AG08395 (cell line): ENCODE results near the gene MBLAC1.
"Not testable (repeated sequence)": the region's sequence is repeated elsewhere in the genome, so short reads cannot be mapped to it uniquely, and the experiment has no call there.

Experiments
- DNase-seq: peaks from one replicate; pipeline ENCODE4 v3.0.0; 2012; ENCODE audit warnings: mixed read lengths, low spot score

The MBLAC1 gene

GRCh38 chr7:100122568-100122967, 4.2 kb upstream of the MBLAC1 start:
- DNase-seq: no peak

- DNase-seq: no peak
These were observed 2.2 kb upstream of the MBLAC1 start for GRCh38 chr7:100124301-100125230.

GRCh38 chr7:100126239-100126930, 382 bp upstream of the MBLAC1 start:
- no peak for DNase-seq

GRCh38 chr7:100127866-100128636, 1.3 kb downstream of the MBLAC1 start:
- DNase-seq: no peak

- DNase-seq: no peak
These were observed 1.8 kb downstream of the MBLAC1 start for GRCh38 chr7:100128637-100128963.

- DNase-seq: not testable (repeated sequence)
These were observed 3.4 kb downstream of the MBLAC1 start for GRCh38 chr7:100130220-100130607.

- DNase-seq: peak; percentile 69
These were observed 4.1 kb downstream of the MBLAC1 start for GRCh38 chr7:100130608-100131453.

GRCh38 chr7:100132126-100132525, 5.4 kb downstream of the MBLAC1 start:
- DNase-seq: no peak

GRCh38 chr7:100132697-100133151, 6.0 kb downstream of the MBLAC1 start:
- DNase-seq: peak; percentile 79

GRCh38 chr7:100137851-100138760, 11.3 kb downstream of the MBLAC1 start:
- DNase-seq: no peak

- DNase-seq: no peak
These were observed 14.8 kb downstream of the MBLAC1 start for GRCh38 chr7:100141555-100141949.

- no peak for DNase-seq
These were observed 15.7 kb downstream of the MBLAC1 start for GRCh38 chr7:100142461-100142860.

GRCh38 chr7:100146350-100146749, 19.6 kb downstream of the MBLAC1 start:
- peak; percentile 51 for DNase-seq

GRCh38 chr7:100147278-100147677, 20.5 kb downstream of the MBLAC1 start:
- no peak for DNase-seq

- DNase-seq: no peak
These were observed 21.4 kb downstream of the MBLAC1 start for GRCh38 chr7:100148225-100148558.

GRCh38 chr7:100148559-100149328, 22.0 kb downstream of the MBLAC1 start, which contains the start of gene LAMTOR4:
Gene LAMTOR4, plus strand, starts transcription at chr7:100148918. Its CDS starts 55 bp downstream, at chr7:100148973.
- peak; percentile 99 for DNase-seq

GRCh38 chr7:100152404-100152803, 25.6 kb downstream of the MBLAC1 start:
- no peak for DNase-seq

GRCh38 chr7:100152937-100153666, 26.3 kb downstream of the MBLAC1 start:
- no peak for DNase-seq
